ENCODE measurements around the gene MCTP2.

MCTP2 gene

DNA sequence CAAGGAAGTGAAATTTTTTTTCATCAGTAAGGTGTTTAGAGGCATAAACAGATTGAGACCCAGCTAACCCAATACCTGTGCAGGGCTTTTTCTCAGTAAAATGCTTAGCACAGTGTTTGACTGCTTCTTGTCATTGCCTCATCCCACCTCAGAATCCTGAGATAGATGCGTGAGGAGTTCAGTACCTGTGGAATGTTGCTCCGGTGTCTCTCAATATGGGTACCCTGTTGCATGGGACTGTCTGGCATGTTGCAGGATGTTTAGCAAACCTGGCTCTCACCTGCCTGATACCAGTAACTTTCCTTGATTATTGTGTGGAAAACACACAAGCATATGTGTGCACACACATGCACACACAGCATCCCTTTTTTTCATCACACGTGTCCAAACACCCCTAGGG is 128.4 kb downstream of the MCTP2 start:
- no peak for DNase-seq

DNA sequence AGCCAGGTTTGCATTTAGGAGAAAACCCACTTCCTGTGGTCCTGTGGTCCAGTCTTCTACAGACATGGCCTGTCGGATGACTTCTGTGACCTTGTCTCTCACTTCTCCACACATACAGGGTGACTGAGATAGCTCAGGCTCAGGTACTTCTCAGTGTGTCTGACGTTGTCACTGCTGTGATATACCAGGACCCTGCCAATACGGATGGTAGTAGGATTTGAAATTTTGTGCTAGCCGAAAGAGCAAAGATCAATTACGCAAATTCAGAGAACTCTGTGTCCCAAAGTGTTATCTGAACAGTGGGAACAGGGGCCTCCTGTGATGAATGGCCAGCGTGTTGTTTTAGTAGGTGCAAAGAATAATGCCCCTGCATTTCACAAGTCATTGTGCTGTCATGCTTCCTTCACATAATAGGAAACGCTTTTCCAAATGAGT is 128.9 kb downstream of the MCTP2 start:
- no peak for DNase-seq

DNA sequence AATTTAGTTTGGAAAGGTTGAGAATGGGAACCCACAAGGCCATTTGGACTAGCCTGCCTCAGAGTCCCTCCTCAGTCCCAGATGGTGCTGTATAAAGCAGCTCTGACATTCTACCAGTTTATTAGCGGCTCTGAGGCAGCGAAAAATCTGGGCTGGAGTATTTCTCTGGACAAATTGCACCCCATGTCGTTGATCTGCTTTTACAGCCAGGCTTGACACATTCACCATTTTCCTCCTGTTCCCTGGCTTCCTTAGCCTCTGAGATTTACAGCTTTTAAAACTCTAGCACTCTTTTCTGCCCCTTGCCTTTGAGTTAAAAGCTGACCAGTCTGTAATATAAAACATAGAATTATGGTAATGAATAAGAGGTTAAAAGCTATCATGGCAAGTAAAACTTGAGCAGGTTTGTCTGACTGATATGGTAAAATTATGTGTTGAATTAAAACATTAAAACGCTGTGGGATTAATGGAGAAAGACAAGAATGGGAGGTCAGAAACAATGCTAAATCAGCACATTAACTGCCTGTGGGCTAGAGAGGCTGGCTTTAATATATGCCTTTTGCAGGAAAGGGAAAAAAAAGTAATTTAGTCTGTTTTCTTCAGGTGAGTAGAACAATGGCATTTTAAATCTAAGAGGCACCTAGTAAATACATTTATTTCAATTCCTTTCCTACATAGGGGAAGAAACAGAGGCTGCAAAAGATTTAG is 131.2 kb downstream of the MCTP2 start:
- no peak for DNase-seq

DNA sequence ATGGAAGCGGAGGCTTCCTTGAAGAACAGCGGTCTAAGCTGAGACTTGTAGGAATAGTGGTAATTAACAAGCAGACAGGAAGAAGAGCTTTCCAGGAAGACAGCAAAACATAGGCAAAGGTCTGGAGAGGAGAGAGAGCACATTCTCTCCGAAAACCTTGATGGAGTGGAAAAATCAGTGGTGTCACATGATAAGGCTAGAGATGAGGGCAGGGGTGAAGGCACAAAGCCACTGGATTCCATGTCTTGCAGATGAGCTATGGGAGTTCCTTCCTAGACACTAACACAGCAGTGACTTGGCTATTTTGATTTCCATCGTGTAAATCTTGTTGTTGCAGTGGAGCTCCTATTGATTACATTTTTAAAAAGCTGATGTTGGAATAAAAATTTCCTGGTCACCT is 132.0 kb downstream of the MCTP2 start:
- DNase-seq, result no peak

DNA sequence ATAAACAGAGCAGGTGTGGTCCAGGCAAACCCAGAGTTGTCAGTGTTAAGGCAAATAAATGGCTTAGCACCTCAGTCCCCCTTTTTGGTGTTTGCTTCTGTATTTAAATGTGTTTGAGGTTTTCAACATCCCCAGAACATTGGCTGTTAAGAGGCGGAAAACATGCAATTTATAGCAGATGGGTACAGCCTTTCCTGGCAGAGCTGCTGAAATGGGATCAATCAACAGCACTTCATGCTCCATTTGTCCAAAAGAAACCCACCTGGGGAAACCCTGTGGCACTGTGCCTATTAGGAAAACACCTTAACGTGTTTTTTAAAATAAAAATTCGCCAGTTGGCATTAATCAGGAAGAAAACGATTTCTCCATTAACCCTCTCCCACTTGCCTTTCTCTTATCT is 135.4 kb downstream of the MCTP2 start:
- DNase-seq, result no peak

DNA sequence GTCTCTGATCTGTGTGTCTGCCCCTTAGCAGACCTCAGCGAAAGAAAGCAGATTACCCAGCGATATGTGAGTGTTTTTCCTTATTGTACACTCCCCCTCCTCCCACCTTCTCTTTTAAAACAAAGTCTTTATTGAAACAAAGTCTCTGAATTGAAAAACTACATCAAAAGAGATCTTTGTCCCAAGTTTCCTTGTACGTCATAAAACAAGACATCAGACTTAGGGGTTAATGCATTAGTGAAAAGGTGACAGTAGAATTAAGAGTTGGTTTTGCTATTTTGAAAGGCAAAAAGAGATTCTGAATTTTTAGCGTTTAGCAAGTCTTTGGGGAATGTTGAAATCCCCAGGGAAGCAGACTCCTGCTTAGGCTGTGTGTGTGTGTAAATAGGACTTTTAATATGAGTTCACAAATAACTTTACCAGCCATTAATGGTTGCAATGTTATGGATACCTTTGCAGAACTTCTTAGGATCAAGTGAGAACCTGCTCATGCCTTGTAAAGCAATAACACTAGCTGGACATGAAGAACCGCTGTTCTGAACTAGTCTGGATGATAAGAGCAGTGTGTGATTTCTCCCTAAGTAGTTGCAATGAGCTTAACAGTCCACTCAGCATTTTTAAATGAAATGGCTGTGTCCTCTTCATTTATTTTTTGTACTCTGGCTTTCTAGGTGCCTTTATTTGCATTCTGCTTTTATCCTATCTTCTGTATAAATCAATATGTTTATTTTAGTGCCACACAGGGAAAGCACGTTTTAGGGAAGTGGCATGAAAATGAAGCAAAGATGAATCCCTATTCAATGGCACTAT is 136.6 kb downstream of the MCTP2 start:
- DNase-seq, result no peak

DNA sequence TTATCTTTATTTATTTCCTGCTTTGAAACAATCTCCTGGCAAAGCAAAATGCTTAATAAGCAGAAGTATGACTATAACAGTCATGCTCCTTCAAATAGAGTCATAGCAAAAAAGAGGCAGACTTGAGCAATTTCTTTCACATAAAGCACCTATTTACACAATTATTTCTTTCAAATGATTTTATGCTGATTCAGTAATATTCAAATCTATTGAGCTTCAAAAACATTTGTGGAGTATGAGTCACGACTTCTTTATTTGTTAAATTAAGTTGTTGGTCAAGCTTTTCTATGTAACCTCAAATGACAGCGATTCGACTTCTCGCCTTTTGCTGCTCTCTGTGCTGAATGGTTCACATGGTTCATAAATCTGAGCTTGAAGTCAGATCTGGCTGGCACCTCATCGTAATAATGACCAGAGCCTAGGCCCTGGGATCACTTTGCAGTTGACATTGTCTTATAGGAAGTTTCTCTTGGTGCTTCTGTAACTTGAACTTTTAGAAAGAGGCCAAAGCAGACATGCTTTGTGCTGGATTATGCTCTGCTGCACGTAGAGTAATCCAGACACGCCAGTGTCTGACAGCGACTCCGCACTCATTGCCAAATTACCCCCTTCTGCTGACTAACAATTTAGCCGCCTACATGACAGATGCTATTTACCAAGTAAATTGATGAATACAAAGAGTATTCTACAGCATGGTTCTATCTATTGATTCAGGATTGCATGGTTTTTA is 139.0 kb downstream of the MCTP2 start:
- DNase-seq, result no peak

DNA sequence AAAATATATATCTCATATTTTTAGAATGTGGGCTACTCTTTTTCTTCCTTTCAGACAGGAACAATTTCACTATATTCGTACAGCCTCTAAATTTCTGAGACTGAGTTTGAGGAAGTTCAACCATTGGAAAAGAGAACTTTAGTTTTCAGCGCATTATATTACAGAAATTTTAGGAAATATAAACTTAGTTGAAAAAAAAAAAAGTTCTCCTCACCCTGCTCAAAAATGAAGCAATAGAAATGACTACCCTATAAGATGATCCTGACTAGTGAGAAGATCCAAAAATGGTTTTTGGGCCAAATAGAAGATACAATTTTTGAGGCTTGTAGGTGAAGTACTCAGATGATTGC is 139.6 kb downstream of the MCTP2 start:
- no peak for DNase-seq

DNA sequence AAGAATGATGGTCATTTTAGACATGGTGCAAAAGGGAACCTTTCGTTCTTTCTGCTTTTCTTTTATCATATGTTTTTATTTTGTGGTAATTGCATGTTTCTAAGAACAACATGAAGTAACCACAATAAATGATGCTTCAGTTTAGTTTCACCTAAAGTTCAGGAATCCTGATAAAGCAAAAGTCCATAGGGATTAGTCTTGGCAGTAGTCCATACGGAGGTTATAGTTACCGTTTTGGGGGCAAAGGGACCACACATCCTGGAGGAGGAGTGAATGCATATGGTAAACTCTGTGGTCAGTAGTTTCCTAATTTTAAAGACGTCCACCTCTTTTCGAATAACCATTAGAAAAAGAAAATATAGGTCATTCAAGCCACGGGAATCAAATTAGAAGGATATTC is 141.5 kb downstream of the MCTP2 start:
- DNase-seq, result no peak

DNA sequence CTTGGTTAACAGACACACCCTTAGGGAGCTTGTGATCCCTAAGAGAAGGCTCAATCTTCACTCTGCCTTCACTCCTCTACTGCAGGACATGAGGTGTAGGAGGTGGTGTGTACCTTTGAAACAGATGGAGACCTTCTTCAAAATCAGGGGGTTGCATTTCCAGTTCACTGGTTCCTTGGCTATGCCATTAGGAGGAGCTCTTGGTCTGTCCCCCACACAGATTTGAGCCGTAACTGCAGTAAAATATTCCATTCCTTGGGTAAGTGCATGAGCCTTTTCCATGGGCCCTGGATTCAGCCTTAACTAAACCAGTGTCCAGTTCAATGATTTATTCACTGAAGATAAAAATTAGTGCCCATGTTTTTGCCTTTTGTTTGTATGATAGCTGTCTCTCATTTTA is 144.6 kb downstream of the MCTP2 start:
- DNase-seq, result no peak

DNA sequence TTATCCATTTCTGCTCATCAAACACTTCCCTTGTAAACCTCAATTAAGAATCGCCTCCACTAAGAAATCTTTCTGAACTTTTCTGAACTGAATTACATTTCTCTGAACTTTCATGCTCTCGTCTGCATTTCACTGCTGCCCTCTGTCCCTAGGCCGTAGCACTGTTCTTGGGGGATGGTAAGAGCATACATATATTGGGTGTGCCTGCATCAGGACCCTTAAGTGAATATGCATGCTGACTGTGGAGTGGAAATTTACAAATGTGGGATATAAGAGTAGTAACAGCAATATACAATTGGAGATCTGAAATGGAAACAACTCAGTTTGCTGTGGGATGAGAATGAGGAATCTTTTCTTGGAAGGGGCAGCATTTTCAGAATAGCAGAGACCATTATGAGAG is 148.6 kb downstream of the MCTP2 start:
- no peak for DNase-seq

DNA sequence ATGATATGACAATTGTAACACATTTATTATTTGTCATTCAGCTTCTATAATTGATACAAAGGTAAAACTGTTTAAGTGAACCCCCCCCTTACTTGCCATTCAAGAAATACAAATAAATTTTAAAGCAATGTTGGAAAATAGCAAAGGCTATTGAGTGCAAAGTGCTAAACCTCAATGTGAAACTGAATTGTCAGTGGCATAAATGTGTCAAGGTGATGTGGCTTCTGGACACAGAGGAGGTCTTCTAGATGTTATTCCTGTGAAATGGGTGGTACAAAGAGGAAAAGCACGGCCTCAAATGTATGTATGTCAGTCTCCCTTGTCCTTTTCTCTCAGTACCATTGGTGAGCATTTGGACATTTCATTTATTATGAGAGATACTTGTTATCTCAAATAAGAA is 149.4 kb downstream of the MCTP2 start:
- no peak for DNase-seq

DNA sequence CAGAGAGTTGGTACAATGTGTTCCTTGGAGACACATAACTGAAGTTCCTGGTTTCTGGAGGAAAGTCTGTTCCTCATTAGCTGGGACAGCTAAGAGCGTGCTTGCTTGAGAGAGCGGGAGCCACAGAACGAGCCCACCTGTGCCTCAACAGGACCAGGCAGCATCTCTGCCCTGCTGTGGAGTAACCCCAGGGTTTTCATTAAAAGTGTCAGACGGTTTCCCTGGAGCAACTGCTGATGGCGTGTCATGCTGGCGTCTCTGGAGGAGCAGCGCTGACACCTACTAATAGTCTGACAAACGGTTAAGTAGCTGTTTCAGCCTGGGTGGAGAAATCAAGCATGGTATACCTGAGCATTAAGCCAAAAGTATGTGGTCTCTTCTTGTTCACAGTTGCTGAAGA is 150.0 kb downstream of the MCTP2 start:
- DNase-seq, result no peak

DNA sequence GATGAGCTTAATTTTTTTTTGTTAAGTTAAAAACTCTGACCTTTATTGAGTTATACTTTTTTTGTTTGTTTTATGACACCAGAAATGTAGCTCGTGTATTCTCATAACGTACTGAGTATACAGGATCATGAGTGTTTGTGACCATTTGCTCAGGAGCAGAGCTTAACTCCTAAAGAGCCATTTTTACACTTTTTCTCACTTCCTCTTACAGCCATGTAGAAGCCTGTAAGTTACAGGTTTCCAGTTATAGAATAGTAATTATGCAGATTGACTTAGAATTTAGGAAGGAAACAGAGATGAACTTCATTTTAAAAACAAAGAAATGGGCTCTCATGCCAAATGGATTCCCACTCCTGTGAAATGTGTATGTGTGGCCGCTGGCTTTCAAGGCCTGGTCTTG is 151.7 kb downstream of the MCTP2 start:
- DNase-seq, result no peak

DNA sequence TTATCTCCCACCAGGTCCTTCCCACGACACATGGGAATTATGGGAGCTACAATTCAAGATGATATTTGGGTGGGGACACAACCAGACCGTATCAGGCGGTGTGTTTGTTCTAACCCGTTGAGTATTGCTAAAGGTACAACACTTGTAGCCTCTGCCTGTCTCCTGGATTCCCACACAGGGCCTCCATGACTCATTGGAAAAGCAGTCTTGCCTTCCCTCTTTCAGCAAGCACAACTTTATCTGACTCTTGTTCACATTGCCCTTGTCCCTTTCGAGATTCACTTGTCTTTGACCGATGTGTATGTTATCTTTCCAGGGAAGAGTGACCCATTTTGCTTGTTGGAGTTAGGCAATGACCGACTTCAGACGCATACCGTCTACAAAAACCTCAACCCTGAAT is 152.3 kb downstream of the MCTP2 start:
- no peak for DNase-seq

DNA sequence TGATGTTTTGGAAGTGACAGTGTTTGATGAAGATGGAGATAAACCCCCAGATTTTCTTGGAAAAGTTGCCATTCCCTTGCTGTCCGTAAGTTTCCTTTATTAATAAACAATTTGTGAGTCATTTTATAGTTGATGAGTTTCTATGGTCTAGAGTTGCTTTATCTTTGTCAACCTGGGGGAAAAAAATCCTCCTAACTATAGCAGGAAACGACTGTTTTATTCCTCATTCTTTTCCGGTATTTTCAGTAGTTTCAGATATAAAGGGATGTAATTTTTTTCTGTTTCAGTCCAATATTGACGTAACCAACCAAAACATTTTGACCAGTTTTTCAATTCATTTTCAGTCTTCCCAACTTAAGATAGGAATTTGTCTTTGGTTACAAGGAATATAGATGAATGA is 154.1 kb downstream of the MCTP2 start:
- no peak for DNase-seq

DNA sequence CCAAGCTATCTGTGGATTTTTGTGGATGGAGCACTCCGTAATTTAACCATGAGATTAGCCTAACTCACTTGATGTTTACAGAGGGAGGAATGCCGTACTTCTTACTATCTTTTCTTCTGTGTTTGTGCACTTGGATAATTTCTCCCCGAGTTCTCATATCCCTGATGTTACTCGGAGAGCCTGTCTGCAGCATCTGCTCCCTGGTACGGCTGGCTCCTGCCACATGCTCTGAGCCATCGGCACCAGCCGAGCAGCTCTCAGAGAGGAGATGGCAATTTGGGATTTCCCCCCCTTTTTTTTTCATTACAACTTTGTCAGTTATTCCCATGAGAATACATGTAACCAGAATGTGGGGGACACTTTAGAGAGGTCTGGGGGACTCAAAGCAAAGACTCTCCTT is 155.0 kb downstream of the MCTP2 start:
- no peak for DNase-seq

DNA sequence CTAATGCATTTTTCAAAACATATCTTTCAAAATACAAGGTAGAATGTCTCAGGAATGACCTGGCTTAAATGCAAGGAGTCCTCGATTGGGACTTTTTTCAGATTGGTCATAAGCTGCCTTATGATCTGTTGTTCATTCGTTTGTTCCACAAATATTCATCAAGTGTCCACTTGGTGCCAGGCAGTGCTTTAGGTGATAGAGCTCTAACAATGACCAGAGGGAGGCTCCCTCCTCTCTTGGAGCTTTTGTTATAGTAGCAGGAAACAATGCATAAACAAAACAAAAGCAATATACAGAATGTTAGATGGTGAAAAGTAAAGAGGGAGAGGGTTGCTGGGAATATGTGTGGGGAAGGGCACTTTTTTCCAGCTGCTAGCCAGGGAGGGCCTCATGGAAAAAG is 156.1 kb downstream of the MCTP2 start:
- DNase-seq, result no peak

DNA sequence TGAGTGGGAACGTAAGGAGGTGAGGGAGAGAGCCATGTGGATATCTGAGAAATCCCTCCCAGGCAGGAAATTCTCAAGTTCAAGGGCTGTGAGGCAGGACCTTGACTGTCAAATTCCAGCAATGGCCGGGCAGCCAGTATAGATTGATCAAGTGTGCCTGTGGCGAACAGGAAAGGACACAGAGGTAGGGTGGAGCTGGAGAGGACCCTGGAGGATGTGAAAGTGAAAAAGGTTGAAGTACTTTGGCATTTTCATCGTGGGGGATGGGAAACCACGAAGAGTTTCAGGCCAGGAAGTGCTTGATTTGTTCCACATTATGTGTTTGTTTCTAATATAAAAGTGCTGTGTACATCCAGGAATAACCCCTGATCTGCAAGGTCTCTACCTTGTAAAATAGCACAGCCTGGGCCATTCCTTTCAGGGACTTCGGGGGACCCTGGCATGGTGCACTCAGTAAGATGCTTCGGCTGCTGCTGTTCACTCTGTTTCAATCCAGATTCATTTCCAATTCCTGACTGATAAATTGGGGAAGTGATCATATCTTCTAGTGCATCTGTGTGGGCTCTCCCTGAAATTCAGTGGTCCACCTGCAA is 156.6 kb downstream of the MCTP2 start:
- no peak for DNase-seq

DNA sequence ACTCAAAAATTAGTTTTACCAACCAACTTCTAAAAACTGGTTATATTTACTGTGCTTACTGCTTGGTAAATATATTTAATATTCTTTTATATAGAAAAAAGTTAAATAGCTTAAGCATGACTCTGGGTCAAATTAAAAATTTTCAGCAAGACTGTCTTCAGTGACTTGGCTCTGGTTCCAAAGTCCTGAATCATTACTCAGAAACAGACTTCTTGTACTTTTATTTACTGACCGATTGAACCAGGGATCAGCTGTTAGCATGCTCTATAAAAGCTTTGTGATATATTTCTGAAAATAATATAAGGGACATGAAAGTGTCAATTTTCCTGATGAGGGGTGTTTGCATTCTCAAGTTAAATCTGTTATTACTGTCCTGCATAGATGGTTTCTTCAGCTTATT is 164.3 kb downstream of the MCTP2 start:
- DNase-seq, result no peak

DNA sequence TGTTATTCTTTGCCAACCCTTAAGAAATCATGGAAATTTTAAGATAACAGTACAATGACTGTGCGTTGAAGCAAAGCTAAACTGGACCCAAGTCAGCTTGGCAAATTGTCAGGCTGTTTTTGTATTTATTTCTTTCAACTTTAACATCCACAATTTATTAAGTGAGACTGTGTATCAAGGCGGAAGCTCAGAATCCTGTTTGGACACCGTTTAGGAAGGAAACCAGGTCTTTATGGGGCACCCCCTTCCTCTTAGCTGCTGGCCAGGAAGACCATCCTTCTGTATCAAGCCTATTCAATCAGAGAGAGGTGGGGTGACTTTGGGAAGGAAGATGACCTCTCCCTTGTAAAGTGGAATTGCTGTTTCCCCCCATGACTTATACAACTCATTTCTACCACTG is 166.0 kb downstream of the MCTP2 start:
- no peak for DNase-seq

DNA sequence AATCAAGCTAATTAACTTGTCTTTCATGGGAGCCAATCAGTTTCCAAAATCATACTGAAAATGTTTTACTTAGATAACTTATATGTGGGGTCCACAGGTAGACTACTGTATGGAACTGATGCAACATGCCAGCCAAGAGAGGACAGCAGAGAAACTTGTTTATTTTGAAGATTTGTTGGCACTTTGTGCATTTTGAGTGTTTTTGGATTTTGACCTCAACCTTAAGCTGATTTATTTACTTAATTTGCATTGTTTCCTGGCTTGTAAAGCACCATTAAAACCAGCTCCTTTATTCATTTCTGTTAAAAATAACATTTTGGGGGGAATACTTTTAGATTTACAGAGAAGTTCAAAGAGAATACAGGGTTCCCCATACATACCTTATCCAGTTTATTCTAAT is 166.6 kb downstream of the MCTP2 start:
- DNase-seq, result no peak

DNA sequence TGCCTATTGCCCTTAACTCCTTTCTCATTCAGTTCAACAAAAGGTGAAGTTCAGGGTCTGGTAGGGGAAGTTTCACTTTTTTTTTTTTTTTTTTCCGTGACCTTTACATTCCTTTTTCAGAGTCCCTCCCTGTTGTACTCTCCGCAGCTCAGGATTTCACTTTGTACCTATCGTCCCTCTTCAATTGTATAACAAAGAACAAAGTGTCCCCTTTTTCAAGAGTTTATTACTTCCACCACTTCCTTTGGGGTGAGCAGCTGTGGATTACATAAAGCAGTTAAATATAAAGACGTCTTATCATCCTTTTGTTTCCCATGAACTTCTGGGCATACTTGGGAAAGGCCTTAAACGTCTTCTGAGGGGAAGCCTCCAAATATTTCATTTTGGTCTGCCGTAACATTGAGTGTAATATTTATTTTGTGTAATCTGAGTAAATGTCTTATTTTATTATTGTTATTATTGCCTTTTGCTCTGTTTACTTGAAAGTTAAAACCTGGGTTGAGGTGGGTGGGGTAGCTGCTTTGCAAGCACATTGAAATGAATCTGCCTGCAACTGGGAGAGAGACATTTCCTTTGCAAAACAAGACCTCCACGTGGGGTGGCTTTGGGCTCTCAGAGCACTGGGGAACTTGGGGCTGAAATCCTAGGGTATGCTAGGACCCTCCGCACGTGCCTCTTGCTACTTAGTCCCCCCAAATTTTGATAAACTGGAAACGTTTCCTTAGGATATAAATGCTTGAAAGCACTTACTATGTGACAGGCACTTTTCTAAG is 169.4 kb downstream of the MCTP2 start:
- DNase-seq, result no peak
